WTC11 (cell line): ENCODE results near the gene GPS2. TPM values are rescaled to one million over a fixed set of nuclear protein-coding genes. Genes with fewer than 3 reads are reported as not detected.

Experiments used
- ATAC-seq: fragments of 200-7000 bp; cut with Tn5 transposase; 2 replicates; pipeline ENCODE4 v1.10.0; 2021; ENCODE audit warnings: mild to moderate bottlenecking, moderate library complexity
- Bru-seq: library from RNA; stranded (reverse); fragments of 400-500 nt; gene quantifications from one replicate; lab custom pipeline; 2021; lab: Mats Ljungman, UMichigan
- CTCF ChIA-PET: fragments of 300-600 bp; sonication (Branson Sonifier 250); formaldehyde crosslinking; loops from one replicate; lab custom pipeline; 2021; ENCODE audit warnings: antibody characterized with exemption; lab: Charles Lee
- POLR2A ChIA-PET: fragments of 350-600 bp; sonication (Branson Sonifier 250); formaldehyde crosslinking; loops from one replicate; lab custom pipeline; 2021; ENCODE audit warnings: antibody characterized with exemption; lab: Charles Lee
- DNase-seq: peaks from one replicate; pipeline ENCODE4 v3.0.0; 2021; ENCODE audit warnings: low spot score
- H3K27ac Mint-ChIP-seq: 2 replicates; pipeline ENCODE4 v1.8.0; 2021; ENCODE audit warnings: mixed read lengths
- H3K27me3 Mint-ChIP-seq: 2 replicates; pipeline ENCODE4 v1.8.0; 2021; ENCODE audit warnings: low read depth, mild to moderate bottlenecking, moderate library complexity, mixed read lengths
- H3K36me3 Mint-ChIP-seq: 2 replicates; pipeline ENCODE4 v1.8.0; 2021; ENCODE audit warnings: mixed read lengths
- H3K4me1 Mint-ChIP-seq: 2 replicates; pipeline ENCODE4 v1.8.0; 2022; ENCODE audit warnings: mixed read lengths
- H3K4me3 Mint-ChIP-seq: 2 replicates; pipeline ENCODE4 v1.8.0; 2021; ENCODE audit warnings: mild to moderate bottlenecking, moderate library complexity, mixed read lengths
- H3K9me3 Mint-ChIP-seq: 2 replicates; pipeline ENCODE4 v1.8.0; 2021; ENCODE audit warnings: mixed read lengths
- CDX4 ChIP-seq: fragments of 250-450 bp; sonication (Bioruptor Pico); IDR thresholded peaks from 2 replicates; pipeline ENCODE4 v1.9.0; 2021; ENCODE audit warnings: moderate library complexity, mild to moderate bottlenecking, inconsistent platforms, borderline replicate concordance
- CREB1 ChIP-seq: sonication (generic); formaldehyde crosslinking; IDR thresholded peaks from 2 replicates; pipeline ENCODE4 v1.8.0; 2023; ENCODE audit warnings: mild to moderate bottlenecking, missing genetic modification reagents
- EMX1 ChIP-seq: fragments of 250-450 bp; sonication (Bioruptor Pico); IDR thresholded peaks from 2 replicates; pipeline ENCODE4 v1.8.0; 2021; ENCODE audit warnings: mild to moderate bottlenecking
- FOXJ3 ChIP-seq: sonication (generic); formaldehyde crosslinking; IDR thresholded peaks from 2 replicates; pipeline ENCODE4 v1.9.0; 2021; ENCODE audit warnings: missing genetic modification reagents, mild to moderate bottlenecking, borderline replicate concordance
- GTF2I ChIP-seq: fragments of 250-450 bp; sonication (Bioruptor Pico); conservative IDR thresholded peaks from 2 replicates; pipeline ENCODE4 v1.4.0; 2021; ENCODE audit warnings: mild to moderate bottlenecking
- HMGA2 ChIP-seq: fragments of 250-450 bp; sonication (Bioruptor Pico); IDR thresholded peaks from 2 replicates; pipeline ENCODE4 v1.4.0; 2021; ENCODE audit warnings: mild to moderate bottlenecking, moderate library complexity
- JAZF1 ChIP-seq: fragments of 250-450 bp; sonication (Bioruptor Pico); IDR thresholded peaks from 2 replicates; pipeline ENCODE4 v1.9.0; 2021; ENCODE audit warnings: moderate library complexity, mild to moderate bottlenecking, inconsistent platforms
- JUN ChIP-seq: sonication (generic); formaldehyde crosslinking; IDR thresholded peaks from 2 replicates; pipeline ENCODE4 v1.8.0; 2023; ENCODE audit warnings: mild to moderate bottlenecking, missing genetic modification reagents
- MAX ChIP-seq: sonication (generic); formaldehyde crosslinking; IDR thresholded peaks from 2 replicates; pipeline ENCODE4 v1.8.0; 2022; ENCODE audit warnings: mild to moderate bottlenecking, missing genetic modification reagents
- NFE2L1 ChIP-seq: sonication (generic); formaldehyde crosslinking; IDR thresholded peaks from 2 replicates; pipeline ENCODE4 v1.8.1; 2023; ENCODE audit warnings: missing genetic modification reagents
- NR2C2 ChIP-seq: sonication (generic); formaldehyde crosslinking; IDR thresholded peaks from 2 replicates; pipeline ENCODE4 v1.8.0; 2022; ENCODE audit warnings: mild to moderate bottlenecking, missing genetic modification reagents
- PRRX2 ChIP-seq: fragments of 250-450 bp; sonication (Bioruptor Pico); IDR thresholded peaks from 2 replicates; pipeline ENCODE4 v1.8.0; 2021; ENCODE audit warnings: mild to moderate bottlenecking
- RORB ChIP-seq: fragments of 250-450 bp; sonication (Bioruptor Pico); IDR thresholded peaks from 2 replicates; pipeline ENCODE4 v1.9.0; 2021; ENCODE audit warnings: mild to moderate bottlenecking
- SMAD3 ChIP-seq: sonication (generic); formaldehyde crosslinking; IDR thresholded peaks from 2 replicates; pipeline ENCODE4 v1.8.0; 2022; ENCODE audit warnings: missing genetic modification reagents, mild to moderate bottlenecking, borderline replicate concordance
- SOX15 ChIP-seq: fragments of 250-450 bp; sonication (Bioruptor Pico); IDR thresholded peaks from 2 replicates; pipeline ENCODE4 v1.9.0; 2021; ENCODE audit warnings: mild to moderate bottlenecking
- TEAD1 ChIP-seq: sonication (generic); formaldehyde crosslinking; IDR thresholded peaks from 2 replicates; pipeline ENCODE4 v1.8.0; 2022; ENCODE audit warnings: mild to moderate bottlenecking, missing genetic modification reagents
- ZBTB21 ChIP-seq: sonication (generic); formaldehyde crosslinking; IDR thresholded peaks from 2 replicates; pipeline ENCODE4 v1.8.1; 2023; ENCODE audit warnings: mild to moderate bottlenecking, missing genetic modification reagents, borderline replicate concordance
- ZMAT4 ChIP-seq: fragments of 250-450 bp; sonication (Bioruptor Pico); IDR thresholded peaks from 2 replicates; pipeline ENCODE4 v1.9.0; 2021; ENCODE audit warnings: mild to moderate bottlenecking
- long read RNA-seq, 3 experiments: library from RNA in 1 of 3; library from capped mRNA in 1 of 3; library from polyadenylated mRNA in 1 of 3; unstranded in 2 of 3; stranded (forward) in 1 of 3; transcript quantifications; one replicate each; pipeline ENCODE4 v2.0.0, GENCODE V29; 2021
- total RNA-seq: library from RNA; stranded (reverse); gene quantifications from 3 replicates; pipeline ENCODE4 v1.2.3, GENCODE V29; 2021
- TF ChIP-seq, protein P1 (sequence below): sonication (generic); formaldehyde crosslinking; IDR thresholded peaks from 2 replicates; pipeline ENCODE4 v1.8.1; 2023; ENCODE audit warnings: mild to moderate bottlenecking, missing genetic modification reagents
- TF ChIP-seq, protein P2 (sequence below): sonication (generic); formaldehyde crosslinking; IDR thresholded peaks from 2 replicates; pipeline ENCODE4 v1.8.1; 2022; ENCODE audit warnings: mild to moderate bottlenecking, missing genetic modification reagents, moderate library complexity, borderline replicate concordance
- TF ChIP-seq, protein P3 (sequence below): sonication (generic); formaldehyde crosslinking; IDR thresholded peaks from 2 replicates; pipeline ENCODE4 v1.8.1; 2023; ENCODE audit warnings: mild to moderate bottlenecking, missing genetic modification reagents, moderate library complexity
- TF ChIP-seq, protein P4 (sequence below): sonication (generic); formaldehyde crosslinking; IDR thresholded peaks from 2 replicates; pipeline ENCODE4 v1.8.1; 2022; ENCODE audit warnings: mild to moderate bottlenecking, moderate library complexity, missing genetic modification reagents
- TF ChIP-seq, protein P5 (sequence below): sonication (generic); formaldehyde crosslinking; IDR thresholded peaks from 2 replicates; pipeline ENCODE4 v1.8.0; 2022; ENCODE audit warnings: mild to moderate bottlenecking, missing genetic modification reagents

Gene GPS2, protein sequence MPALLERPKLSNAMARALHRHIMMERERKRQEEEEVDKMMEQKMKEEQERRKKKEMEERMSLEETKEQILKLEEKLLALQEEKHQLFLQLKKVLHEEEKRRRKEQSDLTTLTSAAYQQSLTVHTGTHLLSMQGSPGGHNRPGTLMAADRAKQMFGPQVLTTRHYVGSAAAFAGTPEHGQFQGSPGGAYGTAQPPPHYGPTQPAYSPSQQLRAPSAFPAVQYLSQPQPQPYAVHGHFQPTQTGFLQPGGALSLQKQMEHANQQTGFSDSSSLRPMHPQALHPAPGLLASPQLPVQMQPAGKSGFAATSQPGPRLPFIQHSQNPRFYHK
- 42.2 to 55.9 TPM (median 44.7 TPM) in 3 replicates for total RNA-seq
- percentile 69 among the genes with signal in this experiment for Bru-seq, nascent RNA
- long read RNA-seq, experiment 1, transcript GPS2-201 (11 exons, 1,379 nt), result major isoform, 137 of 291 reads
- long read RNA-seq, experiment 1, transcript GPS2-202 (10 exons, 1,371 nt), result minor isoform, 62 of 291 reads
- long read RNA-seq, experiment 1, partial matches to known transcripts, result 8 of 291 reads
- long read RNA-seq, experiment 1, other reads (novel, unspliced or antisense), result 82 of 291 reads
- long read RNA-seq, experiment 2, transcript GPS2-201 (11 exons, 1,379 nt), result minor isoform, 6 of 53 reads
- long read RNA-seq, experiment 2, transcript GPS2-202 (10 exons, 1,371 nt), result major isoform, 26 of 53 reads
- long read RNA-seq, experiment 2, partial matches to known transcripts, result 5 of 53 reads
- long read RNA-seq, experiment 2, other reads (novel, unspliced or antisense), result 15 of 53 reads
- long read RNA-seq, experiment 3, transcript GPS2-201 (11 exons, 1,379 nt), result major isoform, 64 of 91 reads
- long read RNA-seq, experiment 3, transcript GPS2-202 (10 exons, 1,371 nt), result minor isoform, 9 of 91 reads
- long read RNA-seq, experiment 3, partial matches to known transcripts, result 2 of 91 reads
- long read RNA-seq, experiment 3, other reads (novel, unspliced or antisense), result 16 of 91 reads

DNA sequence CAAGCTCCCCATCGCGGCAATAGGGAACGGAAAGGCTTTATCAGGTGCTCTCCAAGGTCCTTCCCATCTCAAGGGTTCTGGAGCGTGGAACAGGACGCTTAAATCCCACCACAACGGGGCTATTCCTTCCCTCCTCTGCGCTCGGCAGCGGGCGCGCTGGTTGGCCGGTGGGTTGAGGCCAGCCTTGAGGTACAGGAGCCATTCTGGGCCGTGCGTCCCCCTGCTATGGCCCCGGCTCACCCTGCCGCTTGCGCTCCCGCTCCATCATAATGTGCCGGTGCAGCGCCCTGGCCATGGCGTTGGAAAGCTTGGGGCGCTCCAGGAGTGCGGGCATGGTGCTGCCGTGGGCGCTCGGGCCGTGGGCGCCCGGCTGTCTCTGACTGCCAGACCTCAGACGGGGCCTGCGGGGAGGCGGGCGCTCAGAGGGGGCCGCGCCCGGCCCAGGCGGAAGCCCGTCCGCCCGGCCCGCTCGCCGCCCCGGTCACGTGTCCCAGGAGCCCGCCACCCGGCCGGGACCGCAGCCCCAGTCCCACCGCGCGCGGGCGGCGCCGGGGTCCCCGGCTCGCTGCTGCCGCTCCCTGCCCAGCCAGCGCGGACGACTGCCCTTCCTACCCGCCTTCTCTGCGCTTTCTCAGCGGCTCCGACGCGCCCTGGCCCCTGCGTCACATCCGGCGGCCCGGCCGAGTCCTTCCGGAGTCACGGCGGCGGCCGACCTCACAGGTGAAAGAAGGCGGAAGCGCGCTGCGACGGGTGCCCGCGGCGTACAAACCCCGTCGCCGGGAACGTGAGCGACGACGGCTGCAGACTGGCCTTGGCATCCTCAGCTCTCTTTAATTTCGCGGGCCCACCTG, at the start of gene GPS2:
Gene GPS2 (minus strand): TSS at position 642 of the 851 bp plus-strand sequence. CDS start 308 bp downstream, at position 334.
- ATAC-seq, result peak; percentile 55
- Mint-ChIP-seq H3K27ac (peak within 1 kb of the TSS; percentile 95), H3K36me3 (peaks cover 50% of the 10 kb centered on the region), H3K4me1 (peaks cover 30% of the 10 kb centered on the region), H3K4me3 (peak within 1 kb of the TSS; percentile 75), H3K9me3 (no peaks in the 10 kb centered on the region), H3K27me3 (no peaks in the 10 kb centered on the region)
- peak; percentile 92 for DNase-seq
- ChIA-PET CTCF (interaction anchor here (0.8 to 3.3 kb wide), 7 partner anchors 15 to 274 kb away, joined by 3 to 19 read pairs (median 6); partner anchors contain the start of genes NEURL4 and SLC2A4), POLR2A (interaction anchor here (0.6 to 3.9 kb wide), 5 partner anchors 15 to 245 kb away, joined by 3 to 21 read pairs (median 4); partner anchors contain the start of genes ACADVL, ACAP1, DLG4 and NEURL4)
- TF ChIP-seq FOXJ3 (CRISPR knock-in tag), result no peak
- TF ChIP-seq, protein P1, sequence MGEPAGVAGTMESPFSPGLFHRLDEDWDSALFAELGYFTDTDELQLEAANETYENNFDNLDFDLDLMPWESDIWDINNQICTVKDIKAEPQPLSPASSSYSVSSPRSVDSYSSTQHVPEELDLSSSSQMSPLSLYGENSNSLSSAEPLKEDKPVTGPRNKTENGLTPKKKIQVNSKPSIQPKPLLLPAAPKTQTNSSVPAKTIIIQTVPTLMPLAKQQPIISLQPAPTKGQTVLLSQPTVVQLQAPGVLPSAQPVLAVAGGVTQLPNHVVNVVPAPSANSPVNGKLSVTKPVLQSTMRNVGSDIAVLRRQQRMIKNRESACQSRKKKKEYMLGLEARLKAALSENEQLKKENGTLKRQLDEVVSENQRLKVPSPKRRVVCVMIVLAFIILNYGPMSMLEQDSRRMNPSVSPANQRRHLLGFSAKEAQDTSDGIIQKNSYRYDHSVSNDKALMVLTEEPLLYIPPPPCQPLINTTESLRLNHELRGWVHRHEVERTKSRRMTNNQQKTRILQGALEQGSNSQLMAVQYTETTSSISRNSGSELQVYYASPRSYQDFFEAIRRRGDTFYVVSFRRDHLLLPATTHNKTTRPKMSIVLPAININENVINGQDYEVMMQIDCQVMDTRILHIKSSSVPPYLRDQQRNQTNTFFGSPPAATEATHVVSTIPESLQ (CRISPR knock-in tag), result no peak
- 0 out of 2 replicates have a peak, but pooled peaks have one; percentile 53 for TF ChIP-seq EMX1 (CRISPR knock-in tag)
- no peak for TF ChIP-seq JAZF1
- TF ChIP-seq HMGA2 (CRISPR knock-in tag), result no peak
- TF ChIP-seq, protein P2, sequence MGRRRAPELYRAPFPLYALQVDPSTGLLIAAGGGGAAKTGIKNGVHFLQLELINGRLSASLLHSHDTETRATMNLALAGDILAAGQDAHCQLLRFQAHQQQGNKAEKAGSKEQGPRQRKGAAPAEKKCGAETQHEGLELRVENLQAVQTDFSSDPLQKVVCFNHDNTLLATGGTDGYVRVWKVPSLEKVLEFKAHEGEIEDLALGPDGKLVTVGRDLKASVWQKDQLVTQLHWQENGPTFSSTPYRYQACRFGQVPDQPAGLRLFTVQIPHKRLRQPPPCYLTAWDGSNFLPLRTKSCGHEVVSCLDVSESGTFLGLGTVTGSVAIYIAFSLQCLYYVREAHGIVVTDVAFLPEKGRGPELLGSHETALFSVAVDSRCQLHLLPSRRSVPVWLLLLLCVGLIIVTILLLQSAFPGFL (CRISPR knock-in tag), result no peak
- TF ChIP-seq, protein P3, sequence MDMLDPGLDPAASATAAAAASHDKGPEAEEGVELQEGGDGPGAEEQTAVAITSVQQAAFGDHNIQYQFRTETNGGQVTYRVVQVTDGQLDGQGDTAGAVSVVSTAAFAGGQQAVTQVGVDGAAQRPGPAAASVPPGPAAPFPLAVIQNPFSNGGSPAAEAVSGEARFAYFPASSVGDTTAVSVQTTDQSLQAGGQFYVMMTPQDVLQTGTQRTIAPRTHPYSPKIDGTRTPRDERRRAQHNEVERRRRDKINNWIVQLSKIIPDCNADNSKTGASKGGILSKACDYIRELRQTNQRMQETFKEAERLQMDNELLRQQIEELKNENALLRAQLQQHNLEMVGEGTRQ (CRISPR knock-in tag), result peak; percentile 86
- TF ChIP-seq, protein P4, sequence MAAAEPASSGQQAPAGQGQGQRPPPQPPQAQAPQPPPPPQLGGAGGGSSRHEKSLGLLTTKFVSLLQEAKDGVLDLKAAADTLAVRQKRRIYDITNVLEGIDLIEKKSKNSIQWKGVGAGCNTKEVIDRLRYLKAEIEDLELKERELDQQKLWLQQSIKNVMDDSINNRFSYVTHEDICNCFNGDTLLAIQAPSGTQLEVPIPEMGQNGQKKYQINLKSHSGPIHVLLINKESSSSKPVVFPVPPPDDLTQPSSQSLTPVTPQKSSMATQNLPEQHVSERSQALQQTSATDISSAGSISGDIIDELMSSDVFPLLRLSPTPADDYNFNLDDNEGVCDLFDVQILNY (CRISPR knock-in tag), result peak; percentile 79; the same call in 1 of the 2 replicates
- TF ChIP-seq ZBTB21 (CRISPR knock-in tag), result peak; percentile 78; the same call in 1 of the 2 replicates
- TF ChIP-seq PRRX2 (CRISPR knock-in tag), result no peak
- TF ChIP-seq CDX4 (CRISPR knock-in tag), result no peak
- TF ChIP-seq NR2C2, result peak; percentile 99
- TF ChIP-seq, protein P5, sequence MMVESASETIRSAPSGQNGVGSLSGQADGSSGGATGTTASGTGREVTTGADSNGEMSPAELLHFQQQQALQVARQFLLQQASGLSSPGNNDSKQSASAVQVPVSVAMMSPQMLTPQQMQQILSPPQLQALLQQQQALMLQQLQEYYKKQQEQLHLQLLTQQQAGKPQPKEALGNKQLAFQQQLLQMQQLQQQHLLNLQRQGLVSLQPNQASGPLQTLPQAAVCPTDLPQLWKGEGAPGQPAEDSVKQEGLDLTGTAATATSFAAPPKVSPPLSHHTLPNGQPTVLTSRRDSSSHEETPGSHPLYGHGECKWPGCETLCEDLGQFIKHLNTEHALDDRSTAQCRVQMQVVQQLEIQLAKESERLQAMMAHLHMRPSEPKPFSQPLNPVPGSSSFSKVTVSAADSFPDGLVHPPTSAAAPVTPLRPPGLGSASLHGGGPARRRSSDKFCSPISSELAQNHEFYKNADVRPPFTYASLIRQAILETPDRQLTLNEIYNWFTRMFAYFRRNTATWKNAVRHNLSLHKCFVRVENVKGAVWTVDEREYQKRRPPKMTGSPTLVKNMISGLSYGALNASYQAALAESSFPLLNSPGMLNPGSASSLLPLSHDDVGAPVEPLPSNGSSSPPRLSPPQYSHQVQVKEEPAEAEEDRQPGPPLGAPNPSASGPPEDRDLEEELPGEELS (CRISPR knock-in tag), result peak; percentile 66; the same call in 1 of the 2 replicates
- TF ChIP-seq NFE2L1 (CRISPR knock-in tag), result peak; percentile 55; the same call in 1 of the 2 replicates
- peak; percentile 45; the same call in 1 of the 2 replicates for TF ChIP-seq MAX (CRISPR knock-in tag)
- no peak for TF ChIP-seq GTF2I (CRISPR knock-in tag)
- TF ChIP-seq SMAD3 (CRISPR knock-in tag), result peak; percentile 88
- TF ChIP-seq RORB (CRISPR knock-in tag), result no peak
- no peak for TF ChIP-seq SOX15 (CRISPR knock-in tag)
- TF ChIP-seq JUN (CRISPR knock-in tag), result peak; percentile 66; the same call in 1 of the 2 replicates
- TF ChIP-seq CREB1, result peak; percentile 57
- no peak for TF ChIP-seq ZMAT4 (CRISPR knock-in tag)
- TF ChIP-seq TEAD1, result no peak
